IPS-15b (cell line): ENCODE data around the gene EN2.

ENCODE experiments used
- H3K27me3 ChIP-seq: one replicate; pipeline ENCODE4 v1.6.1; 2013; ENCODE audit warnings: low read length; ENCODE audit not compliant: control insufficient read depth, insufficient read depth
- H3K36me3 ChIP-seq: one replicate; pipeline ENCODE4 v1.6.1; 2013; ENCODE audit warnings: low read length; ENCODE audit not compliant: control insufficient read depth, insufficient read depth
- H3K4me1 ChIP-seq: one replicate; pipeline ENCODE4 v1.6.1; 2013; ENCODE audit warnings: mild to moderate bottlenecking, low read length; ENCODE audit not compliant: control insufficient read depth, insufficient read depth
- H3K4me3 ChIP-seq: one replicate; pipeline ENCODE4 v1.5.1; 2013; ENCODE audit warnings: low read depth, low read length
- H3K9ac ChIP-seq: one replicate; pipeline ENCODE4 v1.6.1; 2013; ENCODE audit warnings: low read depth, mild to moderate bottlenecking, low read length
- H3K9me3 ChIP-seq: one replicate; pipeline ENCODE4 v1.6.1; 2013; ENCODE audit warnings: mild to moderate bottlenecking, low read length; ENCODE audit not compliant: control insufficient read depth, insufficient read depth

Gene EN2

GRCh38 chr7:155487509-155488482 lies 29.9 kb downstream of the EN2 start:
- no peak overlapping the region for H3K9ac ChIP-seq
- no peaks in the 10 kb centered on the region for H3K9me3 ChIP-seq
- no peaks in the 10 kb centered on the region for H3K36me3 ChIP-seq
- H3K4me1 ChIP-seq = peaks cover 8% of the 10 kb centered on the region
- H3K4me3 ChIP-seq = no peak overlapping the region
- H3K27me3 ChIP-seq = peaks cover 90% of the 10 kb centered on the region

- Histone ChIP-seq H3K27me3 (peaks cover 90% of the 10 kb centered on the region), H3K9ac (no peak overlapping the region), H3K4me3 (no peak overlapping the region)
Observed at GRCh38 chr7:155488483-155489127, 30.7 kb downstream of the EN2 start.

GRCh38 chr7:155489158-155489840 lies 31.4 kb downstream of the EN2 start:
- no peak overlapping the region for H3K9ac ChIP-seq
- no peaks in the 10 kb centered on the region for H3K36me3 ChIP-seq
- no peaks in the 10 kb centered on the region for H3K9me3 ChIP-seq
- H3K4me1 ChIP-seq = peaks cover 3% of the 10 kb centered on the region
- peaks cover 88% of the 10 kb centered on the region for H3K27me3 ChIP-seq
- no peak overlapping the region for H3K4me3 ChIP-seq

More at GRCh38 chr7:155488483-155489127, 30.7 kb downstream of the EN2 start:
- H3K4me1 ChIP-seq = peaks cover 3% of the 10 kb centered on the region
- H3K9me3 ChIP-seq = no peaks in the 10 kb centered on the region
- H3K36me3 ChIP-seq = no peaks in the 10 kb centered on the region

- Histone ChIP-seq H3K9ac (no peak overlapping the region), H3K4me3 (peak overlapping the region; percentile 35), H3K36me3 (no peaks in the 10 kb centered on the region)
Observed at GRCh38 chr7:155489862-155490696, 32.1 kb downstream of the EN2 start.

GRCh38 chr7:155490697-155491628 lies 33.0 kb downstream of the EN2 start:
- Histone ChIP-seq H3K4me3 (peak overlapping the region; percentile 49), H3K9ac (no peak overlapping the region), H3K27me3 (peaks cover 86% of the 10 kb centered on the region), H3K4me1 (peaks cover 3% of the 10 kb centered on the region), H3K9me3 (no peaks in the 10 kb centered on the region), H3K36me3 (no peaks in the 10 kb centered on the region)

More at GRCh38 chr7:155489862-155490696, 32.1 kb downstream of the EN2 start:
- Histone ChIP-seq H3K27me3 (peaks cover 87% of the 10 kb centered on the region), H3K9me3 (no peaks in the 10 kb centered on the region), H3K4me1 (peaks cover 3% of the 10 kb centered on the region)

- H3K4me3 ChIP-seq = peak overlapping the region; percentile 49
- H3K9ac ChIP-seq = no peak overlapping the region
- H3K9me3 ChIP-seq = no peaks in the 10 kb centered on the region
- H3K27me3 ChIP-seq = peaks cover 86% of the 10 kb centered on the region
- H3K36me3 ChIP-seq = no peaks in the 10 kb centered on the region
- peaks cover 3% of the 10 kb centered on the region for H3K4me1 ChIP-seq
Observed at GRCh38 chr7:155491812-155492211, 33.9 kb downstream of the EN2 start.

- Histone ChIP-seq H3K9ac (no peak overlapping the region), H3K4me3 (no peak overlapping the region), H3K4me1 (peaks cover 3% of the 10 kb centered on the region), H3K36me3 (no peaks in the 10 kb centered on the region), H3K9me3 (no peaks in the 10 kb centered on the region), H3K27me3 (peaks cover 88% of the 10 kb centered on the region)
Observed at GRCh38 chr7:155493744-155494538, 36.0 kb downstream of the EN2 start.

- Histone ChIP-seq H3K36me3 (no peaks in the 10 kb centered on the region), H3K4me1 (peaks cover 3% of the 10 kb centered on the region), H3K9me3 (no peaks in the 10 kb centered on the region), H3K9ac (no peak overlapping the region), H3K4me3 (no peak overlapping the region), H3K27me3 (peaks cover 88% of the 10 kb centered on the region)
Observed at GRCh38 chr7:155494551-155494950, 36.6 kb downstream of the EN2 start.

- Histone ChIP-seq H3K4me1 (peaks cover 3% of the 10 kb centered on the region), H3K9ac (no peak overlapping the region), H3K36me3 (no peaks in the 10 kb centered on the region), H3K4me3 (no peak overlapping the region), H3K9me3 (no peaks in the 10 kb centered on the region), H3K27me3 (peaks cover 88% of the 10 kb centered on the region)
Observed at GRCh38 chr7:155495440-155496248, 37.7 kb downstream of the EN2 start.
